Measurements from ENCODE around the gene NTRK3. TPM values are rescaled to one million over a fixed set of nuclear protein-coding genes. Genes with fewer than 3 reads are reported as not detected.

Gene NTRK3
- total and polyA plus RNA-seq, 4 donors = 0.21 to 2.9 (median 0.32) TPM

- Histone ChIP-seq H3K9me3 (ENCODE audit: control insufficient read depth in 4 of 4, low read length in 3 of 4) (no peaks in the 10 kb centered on the region), H3K27ac (ENCODE audit: low read depth in 1 of 2, low read length in 2 of 2) (no peak overlapping the region), H3K27me3 (ENCODE audit: control insufficient read depth in 4 of 4, insufficient read depth in 4 of 4, low read length in 3 of 4) (peaks cover 0 to 11% (median 0%) of the 10 kb centered on the region in 4 donors), H3K9ac (ENCODE audit: low read depth in 1 of 2, low read length in 2 of 2) (no peak overlapping the region), H3K36me3 (ENCODE audit: control insufficient read depth in 4 of 4, insufficient read depth in 3 of 4, low read depth in 1 of 4, low read length in 3 of 4) (no peaks in the 10 kb centered on the region), H3K4me1 (ENCODE audit: control insufficient read depth in 4 of 4, insufficient read depth in 4 of 4, low read length in 3 of 4) (no peaks in the 10 kb centered on the region), H3K4me3 (ENCODE audit: low read depth in 1 of 3, low read length in 3 of 3) (no peak overlapping the region)
- DNase-seq (ENCODE audit: low spot score) = no peak
- TF ChIP-seq, protein P1, sequence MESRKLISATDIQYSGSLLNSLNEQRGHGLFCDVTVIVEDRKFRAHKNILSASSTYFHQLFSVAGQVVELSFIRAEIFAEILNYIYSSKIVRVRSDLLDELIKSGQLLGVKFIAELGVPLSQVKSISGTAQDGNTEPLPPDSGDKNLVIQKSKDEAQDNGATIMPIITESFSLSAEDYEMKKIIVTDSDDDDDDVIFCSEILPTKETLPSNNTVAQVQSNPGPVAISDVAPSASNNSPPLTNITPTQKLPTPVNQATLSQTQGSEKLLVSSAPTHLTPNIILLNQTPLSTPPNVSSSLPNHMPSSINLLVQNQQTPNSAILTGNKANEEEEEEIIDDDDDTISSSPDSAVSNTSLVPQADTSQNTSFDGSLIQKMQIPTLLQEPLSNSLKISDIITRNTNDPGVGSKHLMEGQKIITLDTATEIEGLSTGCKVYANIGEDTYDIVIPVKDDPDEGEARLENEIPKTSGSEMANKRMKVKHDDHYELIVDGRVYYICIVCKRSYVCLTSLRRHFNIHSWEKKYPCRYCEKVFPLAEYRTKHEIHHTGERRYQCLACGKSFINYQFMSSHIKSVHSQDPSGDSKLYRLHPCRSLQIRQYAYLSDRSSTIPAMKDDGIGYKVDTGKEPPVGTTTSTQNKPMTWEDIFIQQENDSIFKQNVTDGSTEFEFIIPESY (IDR thresholded peaks at IDR 0.05) = no peak
- TF ChIP-seq EGR1 (IDR thresholded peaks at IDR 0.05; ENCODE audit: low read depth in 2 of 2) (no peak), SP1 (IDR thresholded peaks at IDR 0.05) (no peak), ATF3 (IDR thresholded peaks at IDR 0.05) (no peak), TAF1 (conservative IDR thresholded peaks at IDR 0.05) (no peak), REST (IDR thresholded peaks at IDR 0.05) (no peak), CTCF (IDR thresholded peaks at IDR 0.05; ENCODE audit: low read depth, low read length, missing input control) (no peak), GABPA (IDR thresholded peaks at IDR 0.05 in 1 of 2, conservative IDR thresholded peaks at IDR 0.05 in 1 of 2) (no peak), YY1 (IDR thresholded peaks at IDR 0.05) (no peak), FOXA2 (IDR thresholded peaks at IDR 0.05) (no peak)
- WGBS = 88% methylated on average over 13 of the region's 13 CpGs
Observed at GRCh38 chr15:88032787-88033186, 223.8 kb downstream of the NTRK3 start.

DNA sequence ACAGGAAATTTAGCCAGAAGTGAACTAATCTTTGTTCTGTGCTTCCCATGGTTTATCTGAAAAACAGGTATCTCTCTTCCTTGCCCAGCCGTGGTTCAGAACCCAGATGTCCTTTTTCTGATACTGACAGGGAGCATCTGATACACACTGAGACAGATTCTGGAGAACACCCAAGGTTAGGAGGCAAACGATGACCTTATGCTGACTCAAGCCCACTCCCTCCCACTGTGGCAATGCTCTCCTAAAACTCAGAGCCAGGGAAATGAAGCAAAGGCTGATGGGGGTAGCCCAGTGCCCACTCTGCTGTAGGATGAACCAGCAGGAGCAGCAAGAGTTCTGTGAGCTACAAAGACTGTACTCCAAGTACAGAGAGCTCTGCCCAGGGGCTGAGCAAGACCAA lies 225.1 kb downstream of the NTRK3 start:
- 55% methylated on average over 2 of the region's 2 CpGs for WGBS
- H3K9me3 ChIP-seq (ENCODE audit: control insufficient read depth in 4 of 4, low read length in 3 of 4) = no peaks in the 10 kb centered on the region
- H3K4me1 ChIP-seq (ENCODE audit: control insufficient read depth in 4 of 4, insufficient read depth in 4 of 4, low read length in 3 of 4) = no peaks in the 10 kb centered on the region
- no peak for DNase-seq (ENCODE audit: low spot score)
- no peak overlapping the region for H3K9ac ChIP-seq (ENCODE audit: low read depth in 1 of 2, low read length in 2 of 2)
- no peak overlapping the region for H3K27ac ChIP-seq (ENCODE audit: low read depth in 1 of 2, low read length in 2 of 2)
- H3K27me3 ChIP-seq (ENCODE audit: control insufficient read depth in 4 of 4, insufficient read depth in 4 of 4, low read length in 3 of 4) = peaks cover 0 to 7% (median 0%) of the 10 kb centered on the region in 4 donors
- TF ChIP-seq CTCF (IDR thresholded peaks at IDR 0.05; ENCODE audit: low read depth, low read length, missing input control) (no peak), JUND (IDR thresholded peaks at IDR 0.05) (no peak), NR2F2 (IDR thresholded peaks at IDR 0.05) (no peak), HNF4A (conservative IDR thresholded peaks at IDR 0.05) (no peak)
- TF ChIP-seq, protein P2, sequence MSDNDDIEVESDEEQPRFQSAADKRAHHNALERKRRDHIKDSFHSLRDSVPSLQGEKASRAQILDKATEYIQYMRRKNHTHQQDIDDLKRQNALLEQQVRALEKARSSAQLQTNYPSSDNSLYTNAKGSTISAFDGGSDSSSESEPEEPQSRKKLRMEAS (IDR thresholded peaks at IDR 0.05) = no peak
- no peaks in the 10 kb centered on the region for H3K36me3 ChIP-seq (ENCODE audit: control insufficient read depth in 4 of 4, insufficient read depth in 3 of 4, low read depth in 1 of 4, low read length in 3 of 4)
- no peak overlapping the region for H3K4me3 ChIP-seq (ENCODE audit: low read depth in 1 of 3, low read length in 3 of 3)
